Upper lobe of left lung (tissue), 6 donors: ENCODE results near the gene GRM3. TPM values are rescaled to one million over a fixed set of nuclear protein-coding genes. Genes with fewer than 3 reads are reported as not detected.
"Not testable (repeated sequence)": the region's sequence is repeated elsewhere in the genome, so short reads cannot be mapped to it uniquely, and the experiment has no call there.

Source experiments
- ATAC-seq, 2 donors: fragments of 200-7000 bp; cut with Tn5 transposase; one replicate each; pipeline ENCODE4 v1.9.1; 2022; ENCODE audit warnings: mild to moderate bottlenecking in 2 of 2, moderate library complexity in 2 of 2; ENCODE audit not compliant: low FRiP score in 2 of 2
- DNase-seq, 2 donors: peaks; one replicate each; pipeline ENCODE4 v3.0.0-alpha.2; 2019 to 2020
- H3K27ac ChIP-seq, 4 donors: fragments of 200-600 bp; sonication (generic); one replicate each; pipeline ENCODE4 v1.5.1; 2016 to 2019
- H3K27me3 ChIP-seq, 4 donors: fragments of 200-600 bp; sonication (generic); one replicate each; pipeline ENCODE4 v1.5.1; 2017 to 2019
- H3K36me3 ChIP-seq, 4 donors: fragments of 200-600 bp; sonication (generic); one replicate each; pipeline ENCODE4 v1.5.1; 2016 to 2019
- H3K4me1 ChIP-seq, 4 donors: fragments of 200-600 bp; sonication (generic); one replicate each; pipeline ENCODE4 v1.5.1; 2018 to 2019
- H3K4me3 ChIP-seq, 4 donors: fragments of 200-600 bp; sonication (generic); one replicate each; pipeline ENCODE4 v1.5.1; 2017 to 2019; ENCODE audit warnings: mild to moderate bottlenecking in 2 of 4, moderate library complexity in 1 of 4
- H3K9me3 ChIP-seq, 4 donors: fragments of 200-600 bp; sonication (generic); one replicate each; pipeline ENCODE4 v1.5.1; 2018 to 2019
- CTCF ChIP-seq, 6 experiments: fragments of 450-650 bp in 4 of 6; fragments of 200-600 bp in 2 of 6; sonication (generic) in 2 of 6; IDR thresholded peaks; one replicate each; pipeline ENCODE4 v1.5.1; 2016 to 2019; ENCODE audit warnings: antibody characterized with exemption in 6 of 6
- EP300 ChIP-seq, 4 donors: sonication (generic); formaldehyde crosslinking; IDR thresholded peaks; one replicate each; pipeline ENCODE4 v1.5.1; 2017; ENCODE audit warnings: antibody characterized with exemption in 4 of 4, control low read depth in 2 of 4
- POLR2A ChIP-seq, 4 donors: fragments of 450-650 bp; IDR thresholded peaks; one replicate each; pipeline ENCODE4 v1.5.1; 2016 to 2017; ENCODE audit warnings: antibody characterized with exemption in 4 of 4, mild to moderate bottlenecking in 2 of 4
- POLR2AphosphoS5 ChIP-seq, 2 donors: sonication (generic); formaldehyde crosslinking; IDR thresholded peaks; one replicate each; pipeline ENCODE4 v1.5.1; 2017; ENCODE audit warnings: antibody characterized with exemption in 2 of 2
- WGBS, 2 donors: methylation state at CpG; one replicate each; pipeline ENCODE4 v1.1.5; 2017 to 2018; 5-methylcytosine and 5-hydroxymethylcytosine counted together
- total RNA-seq, 6 donors: library from RNA; depleted of rRNA in 4 of 6; stranded (reverse); fragments of >200 nt in 4 of 6; gene quantifications; one replicate each; pipeline versions ENCODE4 v1.1.0 to v1.2.1, GENCODE V29; 2016 to 2021
- donor health status: DM: no; HTN: no; CAD: no; lungs with moderate emphysema.
- donor health status: DM: no; HTN: yes; CAD: no; lungs with severe emphysema.

The GRM3 gene
- total RNA-seq = not detected

- Histone ChIP-seq H3K4me3 (peak within 1 kb of the TSS in 3 of 4 donors; percentile 2 to 25 (median 18)), H3K27me3 (peaks cover 0 to 13% (median 4%) of the 10 kb centered on the region in 4 donors), H3K27ac (no peak within 1 kb of the TSS), H3K36me3 (no peaks in the 10 kb centered on the region), H3K9me3 (no peaks in the 10 kb centered on the region), H3K4me1 (peaks cover 11 to 20% (median 15%) of the 10 kb centered on the region in 4 donors)
- no peak for TF ChIP-seq CTCF (IDR thresholded peaks at IDR 0.05)
- no peak for TF ChIP-seq EP300 (IDR thresholded peaks at IDR 0.05)
- TF ChIP-seq POLR2A (IDR thresholded peaks at IDR 0.05) = no peak
- TF ChIP-seq POLR2AphosphoS5 (IDR thresholded peaks at IDR 0.05) = no peak
- 3 to 4% methylated on average over 13 to 23 of the region's 23 CpGs for WGBS, 2 donors
- DNase-seq = peak in 1 of 2 donors; percentile 22
- peak; percentile 61 to 67 for ATAC-seq
Measured at GRCh38 chr7:86643561-86644281, at the start of gene GRM3. Gene GRM3 (plus strand): TSS chr7:86643909. CDS start chr7:86765146, 121,237 bp downstream.

GRCh38 chr7:86598311-86598710 is 45.4 kb upstream of the GRM3 start:
- Histone ChIP-seq H3K27me3 (no peaks in the 10 kb centered on the region), H3K9me3 (no peaks in the 10 kb centered on the region), H3K4me1 (no peaks in the 10 kb centered on the region), H3K4me3 (no peak overlapping the region), H3K27ac (no peak overlapping the region), H3K36me3 (no peaks in the 10 kb centered on the region)
- WGBS, 2 donors = 62 to 73% methylated on average over 13 to 14 of the region's 15 CpGs
- ATAC-seq (no peak), DNase-seq (peak in 1 of 2 donors; percentile 13)
- TF ChIP-seq POLR2A (IDR thresholded peaks at IDR 0.05) = no peak
- TF ChIP-seq CTCF (IDR thresholded peaks at IDR 0.05) = no peak
- no peak for TF ChIP-seq POLR2AphosphoS5 (IDR thresholded peaks at IDR 0.05)
- TF ChIP-seq EP300 (IDR thresholded peaks at IDR 0.05) = no peak

GRCh38 chr7:86598721-86599120 is 45.0 kb upstream of the GRM3 start:
- H3K9me3 ChIP-seq = no peaks in the 10 kb centered on the region
- ATAC-seq (no peak), DNase-seq (no peak)
- no peaks in the 10 kb centered on the region for H3K27me3 ChIP-seq
- no peaks in the 10 kb centered on the region for H3K4me1 ChIP-seq
- WGBS, 2 donors = 89 to 94% methylated on average over 7 to 9 of the region's 9 CpGs
- no peak overlapping the region for H3K4me3 ChIP-seq
- H3K27ac ChIP-seq = no peak overlapping the region
- no peaks in the 10 kb centered on the region for H3K36me3 ChIP-seq
- no peak for TF ChIP-seq CTCF (IDR thresholded peaks at IDR 0.05)
- no peak for TF ChIP-seq EP300 (IDR thresholded peaks at IDR 0.05)

GRCh38 chr7:86600506-86601290 is 43.0 kb upstream of the GRM3 start:
- TF ChIP-seq POLR2AphosphoS5 (IDR thresholded peaks at IDR 0.05) = no peak
- TF ChIP-seq CTCF (IDR thresholded peaks at IDR 0.05) = no peak
- TF ChIP-seq POLR2A (IDR thresholded peaks at IDR 0.05) = no peak
- no peak for TF ChIP-seq EP300 (IDR thresholded peaks at IDR 0.05)
- DNase-seq (peak in 1 of 2 donors; percentile 1), ATAC-seq (peak; percentile 21 to 26)
- Histone ChIP-seq H3K4me1 (no peaks in the 10 kb centered on the region), H3K9me3 (no peaks in the 10 kb centered on the region), H3K27ac (no peak overlapping the region), H3K27me3 (no peaks in the 10 kb centered on the region), H3K4me3 (no peak overlapping the region), H3K36me3 (no peaks in the 10 kb centered on the region)
- 68 to 95% methylated on average over 3 to 6 of the region's 6 CpGs for WGBS, 2 donors

GRCh38 chr7:86615711-86616110 is 28.0 kb upstream of the GRM3 start:
- H3K27me3 ChIP-seq, ATAC-seq, H3K36me3 ChIP-seq, H3K4me1 ChIP-seq, H3K4me3 ChIP-seq, H3K9me3 ChIP-seq, DNase-seq, H3K27ac ChIP-seq: not testable (repeated sequence)
- 84 to 90% methylated on average over 2 of the region's 2 CpGs for WGBS, 2 donors
